Adrenal gland (tissue), 5 donors: ENCODE results near the gene PFKM.

Source experiments
- POLR2A ChIP-seq, 2 donors: fragments of 450-650 bp; IDR thresholded peaks; one replicate each; pipeline ENCODE4 v1.6.1; 2017; ENCODE audit warnings: antibody characterized with exemption in 2 of 2, mild to moderate bottlenecking in 2 of 2, moderate library complexity in 1 of 2
- TF ChIP-seq, protein P1 (sequence below), 6 experiments: fragments of 450-650 bp in 4 of 6; fragments of 200-600 bp in 2 of 6; sonication (generic) in 1 of 6; IDR thresholded peaks; 1 replicate in 5 of 6; 2 replicates in 1 of 6; pipeline versions ENCODE4 v1.5.1 to v1.8.0; 2016 to 2021; ENCODE audit warnings: antibody characterized with exemption in 6 of 6, mild to moderate bottlenecking in 2 of 6, moderate library complexity in 1 of 6
- donor health status: DM: no; HTN: no; CAD: no.

DNA sequence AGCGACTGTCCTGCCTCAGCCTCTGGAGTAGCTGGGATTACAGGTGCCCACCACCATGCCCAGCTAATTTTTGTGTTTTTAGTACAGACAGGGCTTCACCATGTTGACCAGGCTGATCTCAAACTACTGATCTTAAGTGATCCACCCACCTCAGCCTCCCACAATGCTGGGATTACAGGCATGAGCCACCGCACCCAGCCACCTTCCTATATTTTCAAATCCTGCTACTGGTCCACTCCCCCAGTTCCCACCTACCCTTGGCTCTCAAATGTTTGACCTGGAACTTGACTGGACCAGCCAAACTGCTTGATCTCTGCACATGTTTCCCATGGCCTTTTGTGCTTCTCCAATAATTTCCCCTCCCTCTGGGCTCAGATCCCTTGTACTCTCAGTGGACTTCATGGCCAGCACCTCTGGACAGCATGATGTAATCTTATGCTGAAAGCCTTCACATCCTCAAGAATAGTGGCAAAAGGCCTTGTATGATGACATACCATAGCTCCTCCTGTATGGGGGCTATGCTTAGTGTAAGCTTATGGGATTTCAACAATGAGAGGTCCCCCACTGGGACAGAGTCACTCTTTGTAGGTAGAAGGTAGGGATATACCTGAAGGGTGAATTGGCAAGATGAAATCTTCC is 61.8 kb downstream of the PFKM start:
- TF ChIP-seq, protein P1, sequence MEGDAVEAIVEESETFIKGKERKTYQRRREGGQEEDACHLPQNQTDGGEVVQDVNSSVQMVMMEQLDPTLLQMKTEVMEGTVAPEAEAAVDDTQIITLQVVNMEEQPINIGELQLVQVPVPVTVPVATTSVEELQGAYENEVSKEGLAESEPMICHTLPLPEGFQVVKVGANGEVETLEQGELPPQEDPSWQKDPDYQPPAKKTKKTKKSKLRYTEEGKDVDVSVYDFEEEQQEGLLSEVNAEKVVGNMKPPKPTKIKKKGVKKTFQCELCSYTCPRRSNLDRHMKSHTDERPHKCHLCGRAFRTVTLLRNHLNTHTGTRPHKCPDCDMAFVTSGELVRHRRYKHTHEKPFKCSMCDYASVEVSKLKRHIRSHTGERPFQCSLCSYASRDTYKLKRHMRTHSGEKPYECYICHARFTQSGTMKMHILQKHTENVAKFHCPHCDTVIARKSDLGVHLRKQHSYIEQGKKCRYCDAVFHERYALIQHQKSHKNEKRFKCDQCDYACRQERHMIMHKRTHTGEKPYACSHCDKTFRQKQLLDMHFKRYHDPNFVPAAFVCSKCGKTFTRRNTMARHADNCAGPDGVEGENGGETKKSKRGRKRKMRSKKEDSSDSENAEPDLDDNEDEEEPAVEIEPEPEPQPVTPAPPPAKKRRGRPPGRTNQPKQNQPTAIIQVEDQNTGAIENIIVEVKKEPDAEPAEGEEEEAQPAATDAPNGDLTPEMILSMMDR (IDR thresholded peaks at IDR 0.05): no peak
- TF ChIP-seq POLR2A (IDR thresholded peaks at IDR 0.05): no peak
